SKM-1 treated with dmso at 0.1 percent for 144 hours (cell line): ENCODE measurements around the gene FLYWCH1.
"Not testable (repeated sequence)": the region's sequence is repeated elsewhere in the genome, so short reads cannot be mapped to it uniquely, and the experiment has no call there.

ENCODE experiments used
- DNase-seq: peaks from one replicate; lab custom pipeline; 2025; ENCODE audit not compliant: unreplicated experiment; lab: John Stamatoyannopoulos, UW

The FLYWCH1 gene

DNA sequence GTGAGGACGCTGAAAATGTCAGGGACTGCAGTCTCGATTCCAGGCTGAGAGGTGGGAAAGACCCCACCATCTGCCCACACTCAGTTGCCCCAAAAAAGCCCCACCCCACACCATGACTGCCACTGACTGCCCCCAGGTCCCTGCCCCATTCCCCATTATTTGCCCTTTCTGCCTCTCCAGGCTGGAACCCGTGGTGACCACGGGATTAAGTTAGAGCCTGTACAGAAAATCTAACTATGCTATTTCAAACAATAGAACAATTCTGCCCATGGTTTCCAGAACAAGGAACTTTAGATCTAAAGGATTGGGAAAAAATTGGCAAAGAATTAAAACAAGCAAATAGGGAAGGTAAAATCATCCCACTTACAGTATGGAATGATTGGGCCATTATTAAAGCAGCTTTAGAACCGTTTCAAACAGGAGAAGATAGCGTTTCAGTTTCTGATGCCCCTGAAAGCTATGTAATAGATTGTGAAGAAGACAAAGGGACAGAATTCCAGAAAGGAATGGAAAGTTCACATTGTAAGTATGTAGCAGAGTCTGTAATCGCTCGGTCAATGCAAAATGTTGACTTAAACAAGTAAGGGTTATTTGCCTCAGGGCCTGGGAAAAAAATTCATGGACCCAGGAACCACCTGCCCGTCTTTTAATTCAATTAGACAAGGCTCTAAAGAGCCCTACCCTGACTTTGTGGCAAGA, 14.4 kb downstream of the FLYWCH1 start:
- no peak for DNase-seq

GRCh38 chr16:2926650-2926999, 14.9 kb downstream of the FLYWCH1 start:
- no peak for DNase-seq

- DNase-seq, result peak; percentile 65
These were observed 15.4 kb downstream of the FLYWCH1 start for GRCh38 chr16:2927010-2927646.

GRCh38 chr16:2928151-2928550, 16.4 kb downstream of the FLYWCH1 start:
- DNase-seq, result not testable (repeated sequence)

DNA sequence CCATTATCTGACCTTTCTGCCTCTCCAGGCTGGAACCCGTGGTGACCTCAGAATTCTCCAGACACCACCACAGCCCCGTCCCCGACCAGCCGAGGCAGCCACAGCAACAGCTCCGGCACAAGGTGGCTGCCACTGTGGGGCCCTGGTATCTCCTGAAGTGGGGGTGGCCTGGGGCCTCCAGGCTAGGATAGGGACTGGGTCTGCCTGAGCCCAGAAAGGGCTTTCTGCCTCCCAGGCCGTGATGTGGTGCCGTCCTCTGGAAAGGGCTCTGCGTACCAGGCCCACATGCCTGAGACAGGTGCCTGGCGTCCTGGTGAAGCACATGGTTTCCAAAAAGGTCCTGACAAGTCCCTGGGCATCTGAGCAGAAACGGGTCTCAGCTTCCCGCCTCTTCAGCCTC, 17.1 kb downstream of the FLYWCH1 start:
- DNase-seq, result no peak

DNA sequence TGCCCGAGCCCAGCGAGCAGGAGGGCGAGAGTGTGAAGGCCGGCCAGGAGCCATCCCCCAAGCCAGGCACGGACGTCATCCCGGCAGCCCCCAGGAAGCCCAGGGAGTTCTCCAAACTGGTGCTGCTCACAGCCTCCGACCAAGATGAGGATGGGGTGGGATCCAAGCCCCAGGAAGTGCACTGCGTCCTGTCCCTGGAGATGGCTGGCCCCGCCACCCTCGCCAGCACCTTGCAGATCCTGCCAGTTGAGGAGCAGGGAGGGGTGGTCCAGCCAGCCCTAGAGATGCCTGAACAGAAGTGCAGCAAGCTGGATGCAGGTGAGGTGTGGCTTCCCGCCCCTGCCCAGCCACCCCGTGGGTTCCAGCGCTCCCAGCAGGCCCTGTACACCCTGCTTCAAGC, 18.0 kb downstream of the FLYWCH1 start:
- no peak for DNase-seq

- no peak for DNase-seq
These were observed 18.5 kb downstream of the FLYWCH1 start for GRCh38 chr16:2930236-2930635.

- not testable (repeated sequence) for DNase-seq
These were observed 19.6 kb downstream of the FLYWCH1 start for GRCh38 chr16:2931231-2931914.

- DNase-seq, result no peak
These were observed 21.4 kb downstream of the FLYWCH1 start for GRCh38 chr16:2933136-2933535.

DNA sequence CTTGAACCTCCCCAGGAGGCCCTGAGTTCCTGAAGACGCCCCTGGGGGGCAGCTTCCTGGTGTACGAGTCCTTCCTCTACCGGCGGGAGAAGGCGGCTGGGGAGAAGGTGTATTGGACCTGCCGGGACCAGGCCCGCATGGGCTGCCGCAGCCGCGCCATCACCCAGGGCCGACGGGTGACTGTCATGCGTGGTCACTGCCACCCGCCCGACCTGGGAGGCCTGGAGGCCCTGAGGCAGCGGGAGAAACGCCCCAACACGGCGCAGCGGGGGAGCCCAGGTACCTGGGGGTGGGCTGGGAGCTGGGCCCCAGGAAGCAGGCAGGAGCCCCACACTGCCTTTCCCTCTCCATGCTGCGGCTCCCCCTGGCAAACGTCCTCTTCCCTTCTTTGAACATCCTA, 22.0 kb downstream of the FLYWCH1 start:
- DNase-seq, result no peak

DNA sequence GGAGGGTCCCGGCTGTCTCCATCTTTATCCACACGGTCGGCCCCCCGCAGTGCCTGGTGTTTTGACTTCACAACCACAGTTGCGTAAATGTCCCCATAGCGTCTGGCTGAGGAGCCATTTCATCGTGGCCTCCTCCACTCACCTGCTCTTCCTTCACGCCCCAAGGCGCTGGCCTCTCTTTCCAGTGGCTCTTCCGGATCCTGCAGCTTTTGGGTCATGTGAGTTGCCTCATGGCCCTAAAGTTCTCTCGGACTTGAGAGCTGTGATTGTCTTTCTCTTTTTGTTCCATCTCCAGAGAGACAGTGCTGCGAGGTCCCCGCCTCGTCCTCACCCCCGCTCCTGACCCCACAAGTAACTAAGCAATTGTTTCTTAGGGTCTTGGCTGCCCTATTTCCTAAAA, 22.7 kb downstream of the FLYWCH1 start:
- no peak for DNase-seq

GRCh38 chr16:2936436-2937011, 24.8 kb downstream of the FLYWCH1 start:
- DNase-seq, result no peak

GRCh38 chr16:2937170-2937569, 25.4 kb downstream of the FLYWCH1 start:
- no peak for DNase-seq

DNA sequence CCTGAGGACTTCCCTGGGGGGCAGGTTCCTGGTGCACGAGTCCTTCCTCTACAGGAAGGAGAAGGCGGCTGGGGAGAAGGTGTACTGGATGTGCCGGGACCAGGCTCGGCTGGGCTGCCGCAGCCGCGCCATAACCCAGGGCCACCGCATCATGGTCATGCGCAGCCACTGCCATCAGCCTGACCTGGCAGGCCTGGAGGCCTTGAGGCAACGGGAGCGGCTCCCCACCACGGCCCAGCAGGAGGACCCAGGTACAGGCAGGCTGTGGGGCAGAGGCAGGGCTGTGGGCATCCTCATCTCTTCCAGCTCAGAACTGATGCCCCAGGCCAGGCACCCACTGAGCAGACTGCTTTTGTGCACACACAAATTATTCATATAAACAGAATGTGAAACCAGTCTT, 26.5 kb downstream of the FLYWCH1 start:
- no peak for DNase-seq

DNA sequence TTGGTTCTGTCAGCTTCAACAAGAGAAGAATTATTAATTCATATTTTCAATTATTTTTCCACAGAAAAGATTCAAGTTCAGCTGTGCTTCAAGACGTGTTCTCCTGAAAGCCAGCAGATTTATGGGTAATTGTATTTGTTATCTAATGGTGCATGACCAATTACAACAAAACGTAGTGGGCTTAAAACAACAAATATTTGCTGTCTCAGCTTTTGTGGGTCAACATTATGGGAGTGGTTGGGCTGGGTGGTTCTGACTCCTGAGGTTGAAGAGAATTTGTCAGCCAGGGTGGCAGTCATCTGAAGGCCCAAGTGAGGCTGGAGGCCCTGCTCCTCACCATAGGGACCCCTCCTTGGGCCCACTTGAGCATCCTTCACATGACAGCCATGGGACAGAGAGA, 28.2 kb downstream of the FLYWCH1 start:
- no peak for DNase-seq

DNA sequence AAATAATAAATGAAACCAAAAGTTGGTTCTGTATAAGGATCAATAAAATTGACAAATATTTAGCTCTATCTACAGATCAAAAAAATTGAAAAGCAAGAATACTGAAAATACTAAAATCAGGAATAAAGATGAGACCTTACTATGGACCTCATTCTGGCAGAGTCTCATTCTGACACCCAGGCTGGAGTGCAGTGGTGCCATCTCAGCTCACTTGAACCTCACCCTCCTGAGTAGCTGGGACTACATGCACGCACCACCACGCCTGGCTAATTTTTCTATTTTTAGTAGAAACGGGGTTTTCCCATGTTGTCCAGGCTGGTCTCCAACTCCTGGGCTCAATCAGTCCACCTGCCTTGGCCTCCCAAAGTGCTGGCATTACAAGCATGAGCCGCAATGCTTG, 30.3 kb downstream of the FLYWCH1 start:
- DNase-seq, result no peak

- not testable (repeated sequence) for DNase-seq
These were observed 32.0 kb downstream of the FLYWCH1 start for GRCh38 chr16:2943716-2944115.

DNA sequence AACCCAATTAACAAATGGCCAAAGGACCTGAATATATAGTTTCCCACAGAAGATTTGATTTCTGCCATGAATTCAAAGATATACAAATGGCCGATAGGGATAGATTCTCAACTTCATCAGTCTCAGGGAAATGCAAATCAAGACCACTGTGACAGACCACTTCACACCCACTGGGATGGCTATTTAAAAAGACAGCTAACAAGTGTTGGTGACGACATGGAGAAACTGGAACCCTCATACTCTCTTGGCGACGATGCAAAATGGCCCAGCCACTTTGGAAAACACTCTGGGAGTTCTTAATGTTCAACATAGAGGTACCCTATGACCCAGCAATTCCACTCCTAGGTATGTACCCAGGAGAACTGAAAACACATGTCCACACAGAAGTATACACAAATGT, 34.9 kb downstream of the FLYWCH1 start:
- DNase-seq, result no peak

DNA sequence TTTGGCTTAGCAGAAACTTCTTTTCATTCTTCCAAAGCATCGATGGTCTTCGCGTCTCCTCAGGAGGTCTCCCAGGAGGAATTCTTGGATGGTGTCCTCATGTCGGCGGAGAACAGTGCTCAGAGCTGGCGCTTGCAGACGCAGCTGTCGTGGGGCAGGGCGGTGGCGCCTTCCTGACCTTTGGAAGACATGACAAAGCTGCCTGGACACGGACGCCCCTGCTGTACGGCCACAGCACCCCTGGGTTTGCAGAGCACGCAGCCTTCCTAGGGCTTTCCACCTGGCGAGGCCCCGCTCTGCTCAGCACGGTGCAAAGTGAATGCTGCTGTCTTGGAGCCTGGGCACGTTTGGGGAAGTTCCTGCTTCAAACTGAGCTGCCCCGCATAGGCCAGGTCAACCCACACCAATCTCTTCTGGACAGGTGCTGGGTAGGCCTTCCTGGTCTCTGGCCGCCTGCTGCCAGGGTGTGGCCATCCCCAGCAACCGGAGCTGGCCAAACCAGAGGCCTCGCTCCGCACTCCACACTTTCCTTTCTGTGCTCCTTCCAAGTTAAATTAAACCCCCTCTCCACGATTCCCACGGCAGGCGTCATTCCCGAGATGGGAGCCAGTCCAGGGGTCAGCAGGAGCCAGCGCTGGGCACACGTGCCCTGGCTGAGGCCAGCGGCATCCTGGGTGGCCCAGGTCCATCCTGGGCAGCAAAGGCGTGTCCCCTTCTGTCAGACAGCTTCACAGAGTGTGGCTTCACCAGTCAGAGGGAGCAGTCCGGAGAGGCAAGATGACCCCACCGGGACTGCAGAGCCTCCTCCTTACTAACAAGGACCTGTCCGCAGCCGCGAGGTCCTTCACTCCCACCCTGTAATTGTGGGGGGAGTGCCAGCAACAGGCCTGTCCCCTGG, 37.3 kb downstream of the FLYWCH1 start:
- no peak for DNase-seq

DNA sequence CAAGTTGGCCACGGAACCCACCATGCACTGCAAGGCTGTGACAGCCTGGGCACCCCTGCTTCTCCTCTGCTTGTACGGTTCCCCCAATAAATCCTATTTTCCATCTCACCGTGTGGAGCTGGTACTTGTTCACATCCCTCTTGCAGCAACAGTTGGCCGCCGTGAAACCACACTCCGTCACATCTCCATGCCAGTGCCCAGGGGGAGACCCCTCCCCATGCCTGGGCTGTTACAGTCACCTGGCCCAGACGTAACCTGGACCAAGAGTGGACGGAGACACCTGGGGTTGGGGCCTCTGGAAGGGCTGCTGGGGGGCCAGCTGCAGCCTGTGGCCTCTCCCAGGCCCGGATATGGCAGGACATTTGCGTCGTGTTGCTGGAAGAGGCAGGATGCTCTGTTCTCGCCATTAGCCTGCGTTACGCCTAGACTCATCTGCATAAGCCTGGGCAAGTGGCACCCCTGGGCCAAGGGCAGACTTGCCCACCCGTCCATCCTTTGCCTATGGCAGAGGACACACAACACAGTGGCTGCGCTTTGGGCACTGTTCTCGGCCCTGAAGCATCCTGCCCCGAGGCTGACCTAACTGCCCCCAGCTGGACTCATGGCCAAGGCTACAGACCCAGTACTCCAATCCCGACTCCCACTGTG, 38.1 kb downstream of the FLYWCH1 start:
- no peak for DNase-seq

GRCh38 chr16:2950353-2950724, 38.6 kb downstream of the FLYWCH1 start:
- no peak for DNase-seq
